ENCODE data around the gene MLLT10.

Gene MLLT10

GRCh38 chr10:21522631-21523406 lies 11.2 kb upstream of the MLLT10 start:
- H3K4me1 ChIP-seq, result peaks cover 0 to 22% (median 5%) of the 10 kb centered on the region in 10 experiments; a peak in 9 of 20 replicates
- no peaks in the 10 kb centered on the region for H3K9me3 ChIP-seq (replicated peaks in 1 of 11)
- peaks cover 0 to 89% (median 67%) of the 10 kb centered on the region in 11 experiments; a peak in 20 of 22 replicates for H4K20me1 ChIP-seq
- H3K27ac ChIP-seq, result no peak overlapping the region
- no peak overlapping the region for H3K4me2 ChIP-seq
- TF ChIP-seq Cebpa-rat (IDR thresholded peaks at IDR 0.05), result no peak
- H3K27me3 ChIP-seq, result peaks cover 99 to 100% (median 99%) of the 10 kb centered on the region in 11 experiments
- no peak overlapping the region for H3K9ac ChIP-seq
- H3K4me3 ChIP-seq, result no peak overlapping the region
- H3K36me3 ChIP-seq, result no peaks in the 10 kb centered on the region

DNA sequence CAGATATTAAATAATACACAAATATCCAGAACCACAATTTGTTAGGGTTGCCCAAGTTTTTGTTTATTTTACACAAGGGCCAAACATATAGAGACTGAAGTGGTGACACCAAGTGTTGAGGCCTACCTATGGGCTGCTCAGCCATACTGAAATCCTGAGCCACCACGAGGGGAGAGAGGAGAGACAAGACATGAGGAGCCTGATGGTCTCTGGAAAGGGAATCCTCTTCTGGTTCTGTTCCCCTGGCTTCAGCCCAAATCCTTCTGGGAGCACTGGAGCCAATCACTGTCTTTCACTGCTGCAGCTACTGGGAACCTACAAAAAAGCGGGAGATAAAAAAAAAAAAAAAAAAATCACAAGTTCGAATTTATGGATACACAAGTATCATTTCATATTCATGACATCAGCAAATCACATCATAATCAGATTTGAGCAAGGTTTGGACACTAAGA lies 10.4 kb upstream of the MLLT10 start:
- Histone ChIP-seq H3K4me1 (peaks cover 0 to 22% (median 5%) of the 10 kb centered on the region in 10 experiments; a peak in 9 of 20 replicates), H3K4me2 (no peak overlapping the region), H3K9me3 (replicated peaks in 1 of 11) (no peaks in the 10 kb centered on the region), H3K27ac (no peak overlapping the region), H3K9ac (no peak overlapping the region), H3K36me3 (no peaks in the 10 kb centered on the region), H3K4me3 (no peak overlapping the region), H3K27me3 (peaks cover 99 to 100% (median 99%) of the 10 kb centered on the region in 11 experiments), H4K20me1 (peaks cover 0 to 89% (median 65%) of the 10 kb centered on the region in 11 experiments; a peak in 19 of 22 replicates)
- no peak for TF ChIP-seq Cebpa-rat (IDR thresholded peaks at IDR 0.05)

GRCh38 chr10:21524131-21524525 lies 9.9 kb upstream of the MLLT10 start:
- peaks cover 0 to 22% (median 5%) of the 10 kb centered on the region in 10 experiments; a peak in 9 of 20 replicates for H3K4me1 ChIP-seq
- no peaks in the 10 kb centered on the region for H3K9me3 ChIP-seq (replicated peaks in 1 of 11)
- H3K27me3 ChIP-seq, result peaks cover 99 to 100% (median 99%) of the 10 kb centered on the region in 11 experiments
- H3K4me3 ChIP-seq, result no peak overlapping the region
- H3K4me2 ChIP-seq, result peak overlapping the region in 1 of 11 experiments; percentile 84; a peak in 1 of 22 replicates
- no peak overlapping the region for H3K9ac ChIP-seq
- no peak overlapping the region for H3K27ac ChIP-seq
- TF ChIP-seq Cebpa-rat (IDR thresholded peaks at IDR 0.05), result no peak
- peaks cover 0 to 89% (median 60%) of the 10 kb centered on the region in 11 experiments; a peak in 19 of 22 replicates for H4K20me1 ChIP-seq
- no peaks in the 10 kb centered on the region for H3K36me3 ChIP-seq

DNA sequence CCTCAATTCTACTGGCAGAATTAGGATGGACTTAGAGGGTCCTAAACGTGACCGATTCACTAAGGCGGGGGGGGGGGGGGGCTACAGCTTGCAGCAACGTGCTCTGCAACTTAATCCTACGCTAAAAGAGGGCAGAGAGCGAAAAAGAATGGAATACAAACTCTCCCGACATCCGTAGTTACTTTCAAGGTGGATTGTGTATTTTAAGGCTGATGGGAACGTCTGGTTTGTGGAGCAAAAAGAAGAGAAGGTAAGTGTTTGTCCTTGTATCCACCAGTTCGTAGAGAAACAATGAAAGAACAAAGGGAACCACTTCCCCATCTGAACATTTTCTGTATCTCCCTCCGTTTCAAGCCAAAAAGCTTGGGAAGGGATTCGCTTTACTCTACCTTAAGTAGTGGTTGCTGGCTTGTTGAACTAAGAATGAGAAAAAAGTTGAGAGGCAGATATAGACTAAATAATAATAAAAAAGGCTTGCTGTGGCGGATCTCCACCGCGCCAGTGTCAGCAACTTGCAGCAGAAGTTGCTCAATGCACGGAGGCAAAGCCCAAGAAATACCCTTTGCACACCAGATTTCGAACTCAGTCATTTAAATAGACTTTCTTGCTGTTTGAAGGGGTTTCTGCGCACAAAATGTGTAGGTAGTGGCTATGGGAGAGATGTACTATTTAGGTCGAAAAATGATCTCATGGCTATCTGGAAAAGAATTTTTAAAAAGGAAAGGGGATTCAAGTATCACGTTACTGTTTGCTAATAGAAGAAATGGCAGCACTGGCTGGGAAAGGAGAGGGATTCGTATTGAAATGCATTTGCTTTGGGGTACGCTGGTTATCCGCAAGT lies 9.3 kb upstream of the MLLT10 start:
- peak in 3 of 11 experiments; percentile 12 to 45 (median 25); a peak in 2 of 22 replicates for TF ChIP-seq Cebpa-rat (IDR thresholded peaks at IDR 0.05)
- peaks cover 99 to 100% (median 99%) of the 10 kb centered on the region in 11 experiments for H3K27me3 ChIP-seq
- H3K4me1 ChIP-seq, result peaks cover 0 to 22% (median 5%) of the 10 kb centered on the region in 10 experiments; a peak in 9 of 20 replicates
- H3K4me2 ChIP-seq, result peak overlapping the region in 5 of 11 experiments; percentile 62 to 94 (median 83); a peak in 9 of 22 replicates
- H3K4me3 ChIP-seq, result peak overlapping the region in 4 of 10 experiments; percentile 50 to 59 (median 50); a peak in 6 of 20 replicates
- H3K9me3 ChIP-seq (replicated peaks in 1 of 11), result no peaks in the 10 kb centered on the region
- no peaks in the 10 kb centered on the region for H3K36me3 ChIP-seq
- no peak overlapping the region for H3K27ac ChIP-seq
- H3K9ac ChIP-seq, result no peak overlapping the region
- H4K20me1 ChIP-seq, result peaks cover 0 to 89% (median 54%) of the 10 kb centered on the region in 11 experiments; a peak in 19 of 22 replicates

DNA sequence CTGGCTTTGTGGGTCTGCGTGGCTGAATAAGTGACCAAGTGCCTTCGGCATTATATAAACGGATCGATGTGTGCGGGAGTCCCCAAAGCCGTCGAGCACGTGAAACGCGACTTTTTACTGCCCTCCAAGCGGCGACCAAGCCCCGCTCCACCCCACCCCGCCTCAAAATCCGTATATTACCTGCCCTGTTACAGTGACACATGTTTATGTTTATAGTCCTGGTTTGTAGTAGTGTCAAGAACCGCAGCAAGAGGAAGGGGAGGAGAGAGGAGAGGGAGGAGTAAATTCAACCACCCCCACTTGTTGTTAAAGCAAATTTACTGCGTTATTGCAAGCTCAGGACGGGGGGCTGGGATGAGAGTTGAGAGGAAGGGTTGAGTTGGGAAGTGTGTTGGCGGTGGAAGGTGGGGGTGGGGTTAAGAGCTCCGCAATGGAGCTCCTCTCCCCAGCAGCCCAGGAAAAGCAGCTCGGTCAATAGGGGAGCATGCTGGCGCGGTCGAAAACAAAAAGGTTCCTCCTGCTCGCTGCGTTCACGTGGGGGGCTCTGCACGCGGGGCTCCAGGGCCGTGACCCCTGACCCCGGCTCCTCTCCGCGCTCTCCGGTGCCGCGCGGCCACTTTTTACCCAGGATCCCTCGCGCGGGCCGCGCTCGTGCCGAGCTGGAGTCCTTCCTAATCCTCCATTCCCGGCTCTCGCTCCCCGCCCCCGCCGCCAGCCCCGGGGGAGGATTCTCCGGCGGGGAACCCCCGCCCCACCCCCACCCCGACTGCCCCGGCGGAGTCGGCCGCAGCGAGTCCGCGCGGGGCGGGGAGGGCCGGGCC lies 8.5 kb upstream of the MLLT10 start, which contains the start of gene SKIDA1:
Gene SKIDA1, minus strand, starts transcription at position 316 of the 821 bp plus-strand sequence. CDS start 7,860 bp downstream, outside the sequence.
- TF ChIP-seq Cebpa-rat (IDR thresholded peaks at IDR 0.05), result no peak
- H3K4me3 ChIP-seq, result peak within 1 kb of the TSS; percentile 42 to 68 (median 50)
- no peaks in the 10 kb centered on the region for H3K36me3 ChIP-seq
- no peak within 1 kb of the TSS for H3K27ac ChIP-seq
- no peak within 1 kb of the TSS for H3K9ac ChIP-seq
- H4K20me1 ChIP-seq, result peaks cover 0 to 85% (median 51%) of the 10 kb centered on the region in 11 experiments; a peak in 19 of 22 replicates
- no peaks in the 10 kb centered on the region for H3K9me3 ChIP-seq (replicated peaks in 1 of 11)
- H3K27me3 ChIP-seq, result peaks cover 99 to 100% (median 99%) of the 10 kb centered on the region in 11 experiments
- H3K4me2 ChIP-seq, result peak within 1 kb of the TSS; percentile 54 to 94 (median 67); a peak in 21 of 22 replicates
- peaks cover 0 to 22% (median 5%) of the 10 kb centered on the region in 10 experiments; a peak in 9 of 20 replicates for H3K4me1 ChIP-seq

- H3K4me3 ChIP-seq, result peak overlapping the region in 9 of 10 experiments; percentile 1 to 68 (median 51); a peak in 12 of 20 replicates
- peaks cover 0 to 79% (median 51%) of the 10 kb centered on the region in 11 experiments; a peak in 19 of 22 replicates for H4K20me1 ChIP-seq
- no peak overlapping the region for H3K27ac ChIP-seq
- H3K9me3 ChIP-seq (replicated peaks in 1 of 11), result no peaks in the 10 kb centered on the region
- H3K4me1 ChIP-seq, result peaks cover 0 to 22% (median 5%) of the 10 kb centered on the region in 10 experiments; a peak in 9 of 20 replicates
- peaks cover 99 to 100% (median 99%) of the 10 kb centered on the region in 11 experiments for H3K27me3 ChIP-seq
- H3K4me2 ChIP-seq, result peak overlapping the region in 10 of 11 experiments; percentile 28 to 94 (median 64); a peak in 16 of 22 replicates
- H3K36me3 ChIP-seq, result no peaks in the 10 kb centered on the region
- H3K9ac ChIP-seq, result no peak overlapping the region
- TF ChIP-seq Cebpa-rat (IDR thresholded peaks at IDR 0.05), result no peak
Observed at GRCh38 chr10:21526188-21526859, 7.7 kb upstream of the MLLT10 start.

- no peak for TF ChIP-seq Cebpa-rat (IDR thresholded peaks at IDR 0.05)
Observed at GRCh38 chr10:21526860-21527597, 7.0 kb upstream of the MLLT10 start.

More at GRCh38 chr10:21526860-21527597, 7.0 kb upstream of the MLLT10 start:
- Histone ChIP-seq H3K36me3 (no peaks in the 10 kb centered on the region), H3K4me1 (peaks cover 0 to 22% (median 5%) of the 10 kb centered on the region in 10 experiments; a peak in 9 of 20 replicates), H4K20me1 (peaks cover 0 to 73% (median 51%) of the 10 kb centered on the region in 11 experiments; a peak in 19 of 22 replicates), H3K4me3 (peak overlapping the region in 4 of 10 experiments; percentile 19 to 59 (median 50); a peak in 7 of 20 replicates), H3K4me2 (peak overlapping the region in 6 of 11 experiments; percentile 28 to 94 (median 53); a peak in 10 of 22 replicates), H3K27me3 (peaks cover 93 to 100% (median 95%) of the 10 kb centered on the region in 11 experiments), H3K9me3 (replicated peaks in 1 of 11) (no peaks in the 10 kb centered on the region), H3K27ac (no peak overlapping the region), H3K9ac (no peak overlapping the region)

Data from BLaER1 treated with 17β-estradiol and CSF1 and Interleukin-3, amounts not matched to agents 10 nM and 100 nM (cell line).